SK-N-SH treated with all-trans-retinoic acid at 6 μM for 48 hours (cell line): ENCODE data around the gene RAB35.

ENCODE experiments used
- ATAC-seq: fragments of 200-7000 bp; cut with Tn5 transposase; 3 replicates; pipeline ENCODE4 v1.9.1; 2020; ENCODE audit warnings: mild to moderate bottlenecking, moderate library complexity
- ARNTL ChIP-seq: fragments of 450-650 bp; formaldehyde crosslinking; IDR thresholded peaks from 2 replicates; pipeline ENCODE4 v1.5.0; 2020; ENCODE audit warnings: low read depth, mild to moderate bottlenecking, moderate library complexity, borderline replicate concordance
- BACH2 ChIP-seq: fragments of 250-450 bp; sonication (Bioruptor Pico); IDR thresholded peaks from 2 replicates; pipeline ENCODE4 v1.9.0; 2021; ENCODE audit warnings: mild to moderate bottlenecking, borderline replicate concordance
- CSDC2 ChIP-seq: fragments of 250-450 bp; sonication (Bioruptor Pico); IDR thresholded peaks from 2 replicates; pipeline ENCODE4 v1.5.0; 2020; ENCODE audit warnings: mild to moderate bottlenecking, moderate library complexity
- ESRRG ChIP-seq: fragments of 250-450 bp; sonication (Bioruptor Pico); IDR thresholded peaks from 2 replicates; pipeline ENCODE4 v1.6.1; 2021; ENCODE audit warnings: mild to moderate bottlenecking
- GLIS3 ChIP-seq: fragments of 250-450 bp; sonication (Bioruptor Pico); IDR thresholded peaks from 2 replicates; pipeline ENCODE4 v1.5.0; 2020; ENCODE audit warnings: mild to moderate bottlenecking, moderate library complexity
- ISL1 ChIP-seq: fragments of 250-450 bp; sonication (Bioruptor Pico); IDR thresholded peaks from 2 replicates; pipeline ENCODE4 v2.1.2; 2022; ENCODE audit warnings: mild to moderate bottlenecking, moderate library complexity
- OSR1 ChIP-seq: fragments of 250-450 bp; sonication (Bioruptor Pico); IDR thresholded peaks from 2 replicates; pipeline ENCODE4 v1.8.0; 2022; ENCODE audit warnings: moderate library complexity, mild to moderate bottlenecking, inconsistent platforms
- PPARA ChIP-seq: fragments of 250-450 bp; sonication (Bioruptor Pico); IDR thresholded peaks from 2 replicates; pipeline ENCODE4 v1.5.0; 2020; ENCODE audit warnings: mild to moderate bottlenecking, borderline replicate concordance
- RARB ChIP-seq: fragments of 250-450 bp; sonication (Bioruptor Pico); IDR thresholded peaks from 2 replicates; pipeline ENCODE4 v1.8.0; 2021; ENCODE audit warnings: mild to moderate bottlenecking, moderate library complexity
- SNAI2 ChIP-seq: fragments of 250-450 bp; sonication (Bioruptor Pico); IDR thresholded peaks from 2 replicates; pipeline ENCODE4 v1.5.0; 2020; ENCODE audit warnings: mild to moderate bottlenecking, moderate library complexity
- TCF4 ChIP-seq: fragments of 250-450 bp; sonication (Bioruptor Pico); IDR thresholded peaks from 2 replicates; pipeline ENCODE4 v1.8.0; 2021; ENCODE audit warnings: mild to moderate bottlenecking, moderate library complexity, borderline replicate concordance
- TOX ChIP-seq: fragments of 250-450 bp; sonication (Bioruptor Pico); IDR thresholded peaks from 2 replicates; pipeline ENCODE4 v1.8.0; 2021; ENCODE audit warnings: mild to moderate bottlenecking, moderate library complexity, borderline replicate concordance
- ZC3H10 ChIP-seq: fragments of 250-450 bp; sonication (Bioruptor Pico); IDR thresholded peaks from 2 replicates; pipeline ENCODE4 v1.5.1; 2021; ENCODE audit warnings: mild to moderate bottlenecking, moderate library complexity
- ZFP3 ChIP-seq: fragments of 250-450 bp; sonication (Bioruptor Pico); IDR thresholded peaks from 2 replicates; pipeline ENCODE4 v1.5.0; 2020; ENCODE audit warnings: mild to moderate bottlenecking, moderate library complexity
- ZFP30 ChIP-seq: fragments of 450-650 bp; formaldehyde crosslinking; IDR thresholded peaks from 2 replicates; pipeline ENCODE4 v1.5.0; 2022; ENCODE audit warnings: mild to moderate bottlenecking, moderate library complexity
- ZNF565 ChIP-seq: fragments of 450-650 bp; formaldehyde crosslinking; conservative IDR thresholded peaks from 2 replicates; pipeline ENCODE4 v1.5.0; 2020; ENCODE audit warnings: low read depth, mild to moderate bottlenecking, moderate library complexity
- ZNF70 ChIP-seq: fragments of 450-650 bp; formaldehyde crosslinking; IDR thresholded peaks from 2 replicates; pipeline ENCODE4 v1.5.0; 2020; ENCODE audit warnings: mild to moderate bottlenecking, moderate library complexity
- ZNF8 ChIP-seq: fragments of 450-650 bp; formaldehyde crosslinking; IDR thresholded peaks from 2 replicates; pipeline ENCODE4 v1.5.0; 2020; ENCODE audit warnings: mild to moderate bottlenecking, moderate library complexity
- TF ChIP-seq, protein P1 (sequence below): fragments of 250-450 bp; sonication (Bioruptor Pico); IDR thresholded peaks from 2 replicates; pipeline ENCODE4 v1.8.0; 2021; ENCODE audit warnings: low read depth, mild to moderate bottlenecking, moderate library complexity, borderline replicate concordance
- TF ChIP-seq, protein P2 (sequence below): fragments of 250-450 bp; sonication (Bioruptor Pico); IDR thresholded peaks from 2 replicates; pipeline ENCODE4 v1.8.0; 2020; ENCODE audit warnings: mild to moderate bottlenecking, moderate library complexity, borderline replicate concordance
- TF ChIP-seq, protein P3 (sequence below): fragments of 250-450 bp; sonication (Bioruptor Pico); IDR thresholded peaks from 2 replicates; pipeline ENCODE4 v1.5.0; 2020; ENCODE audit warnings: mild to moderate bottlenecking, moderate library complexity
- TF ChIP-seq, protein P4 (sequence below): fragments of 250-450 bp; sonication (Bioruptor Pico); IDR thresholded peaks from 2 replicates; pipeline ENCODE4 v1.5.1; 2021; ENCODE audit warnings: mild to moderate bottlenecking, moderate library complexity
- TF ChIP-seq, protein P5 (sequence below): fragments of 250-450 bp; sonication (Bioruptor Pico); IDR thresholded peaks from 2 replicates; pipeline ENCODE4 v1.5.1; 2020; ENCODE audit warnings: low read depth, mild to moderate bottlenecking, moderate library complexity

RAB35 gene

DNA sequence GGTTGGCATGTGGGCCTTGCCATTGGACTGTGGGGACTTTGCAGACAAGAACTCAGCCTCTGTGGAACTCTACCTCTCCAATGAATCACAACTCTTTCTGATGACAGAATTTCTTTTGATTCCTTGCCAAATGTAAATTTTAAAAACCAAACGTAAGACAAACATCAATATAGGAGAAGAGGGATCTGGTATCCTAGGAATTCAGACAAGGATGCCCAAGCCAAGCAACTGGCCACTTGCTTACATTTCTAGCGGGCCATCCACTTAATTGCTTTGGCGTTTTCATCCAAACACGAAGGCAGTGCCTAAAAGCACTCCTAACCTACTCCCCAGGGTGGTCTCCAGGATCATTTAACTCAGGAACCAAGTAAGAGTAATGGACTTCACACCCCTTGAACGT is 23.4 kb upstream of the RAB35 start:
- TF ChIP-seq ZFP3 (CRISPR knock-in tag) (no peak), ISL1 (CRISPR knock-in tag) (no peak), ZFP30 (CRISPR knock-in tag) (no peak), SNAI2 (CRISPR knock-in tag) (no peak), TOX (CRISPR knock-in tag) (no peak), ZC3H10 (CRISPR knock-in tag) (no peak), ESRRG (no peak), ZNF565 (CRISPR knock-in tag) (no peak), TCF4 (CRISPR knock-in tag) (no peak), ZNF8 (CRISPR knock-in tag) (no peak), RARB (no peak), BACH2 (CRISPR knock-in tag) (no peak), PPARA (CRISPR knock-in tag) (no peak)
- TF ChIP-seq, protein P1, sequence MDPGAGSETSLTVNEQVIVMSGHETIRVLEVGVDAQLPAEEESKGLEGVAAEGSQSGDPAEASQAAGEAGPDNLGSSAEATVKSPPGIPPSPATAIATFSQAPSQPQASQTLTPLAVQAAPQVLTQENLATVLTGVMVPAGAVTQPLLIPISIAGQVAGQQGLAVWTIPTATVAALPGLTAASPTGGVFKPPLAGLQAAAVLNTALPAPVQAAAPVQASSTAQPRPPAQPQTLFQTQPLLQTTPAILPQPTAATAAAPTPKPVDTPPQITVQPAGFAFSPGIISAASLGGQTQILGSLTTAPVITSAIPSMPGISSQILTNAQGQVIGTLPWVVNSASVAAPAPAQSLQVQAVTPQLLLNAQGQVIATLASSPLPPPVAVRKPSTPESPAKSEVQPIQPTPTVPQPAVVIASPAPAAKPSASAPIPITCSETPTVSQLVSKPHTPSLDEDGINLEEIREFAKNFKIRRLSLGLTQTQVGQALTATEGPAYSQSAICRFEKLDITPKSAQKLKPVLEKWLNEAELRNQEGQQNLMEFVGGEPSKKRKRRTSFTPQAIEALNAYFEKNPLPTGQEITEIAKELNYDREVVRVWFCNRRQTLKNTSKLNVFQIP = no peak
- TF ChIP-seq, protein P2, sequence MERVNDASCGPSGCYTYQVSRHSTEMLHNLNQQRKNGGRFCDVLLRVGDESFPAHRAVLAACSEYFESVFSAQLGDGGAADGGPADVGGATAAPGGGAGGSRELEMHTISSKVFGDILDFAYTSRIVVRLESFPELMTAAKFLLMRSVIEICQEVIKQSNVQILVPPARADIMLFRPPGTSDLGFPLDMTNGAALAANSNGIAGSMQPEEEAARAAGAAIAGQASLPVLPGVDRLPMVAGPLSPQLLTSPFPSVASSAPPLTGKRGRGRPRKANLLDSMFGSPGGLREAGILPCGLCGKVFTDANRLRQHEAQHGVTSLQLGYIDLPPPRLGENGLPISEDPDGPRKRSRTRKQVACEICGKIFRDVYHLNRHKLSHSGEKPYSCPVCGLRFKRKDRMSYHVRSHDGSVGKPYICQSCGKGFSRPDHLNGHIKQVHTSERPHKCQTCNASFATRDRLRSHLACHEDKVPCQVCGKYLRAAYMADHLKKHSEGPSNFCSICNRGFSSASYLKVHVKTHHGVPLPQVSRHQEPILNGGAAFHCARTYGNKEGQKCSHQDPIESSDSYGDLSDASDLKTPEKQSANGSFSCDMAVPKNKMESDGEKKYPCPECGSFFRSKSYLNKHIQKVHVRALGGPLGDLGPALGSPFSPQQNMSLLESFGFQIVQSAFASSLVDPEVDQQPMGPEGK = no peak
- TF ChIP-seq, protein P3, sequence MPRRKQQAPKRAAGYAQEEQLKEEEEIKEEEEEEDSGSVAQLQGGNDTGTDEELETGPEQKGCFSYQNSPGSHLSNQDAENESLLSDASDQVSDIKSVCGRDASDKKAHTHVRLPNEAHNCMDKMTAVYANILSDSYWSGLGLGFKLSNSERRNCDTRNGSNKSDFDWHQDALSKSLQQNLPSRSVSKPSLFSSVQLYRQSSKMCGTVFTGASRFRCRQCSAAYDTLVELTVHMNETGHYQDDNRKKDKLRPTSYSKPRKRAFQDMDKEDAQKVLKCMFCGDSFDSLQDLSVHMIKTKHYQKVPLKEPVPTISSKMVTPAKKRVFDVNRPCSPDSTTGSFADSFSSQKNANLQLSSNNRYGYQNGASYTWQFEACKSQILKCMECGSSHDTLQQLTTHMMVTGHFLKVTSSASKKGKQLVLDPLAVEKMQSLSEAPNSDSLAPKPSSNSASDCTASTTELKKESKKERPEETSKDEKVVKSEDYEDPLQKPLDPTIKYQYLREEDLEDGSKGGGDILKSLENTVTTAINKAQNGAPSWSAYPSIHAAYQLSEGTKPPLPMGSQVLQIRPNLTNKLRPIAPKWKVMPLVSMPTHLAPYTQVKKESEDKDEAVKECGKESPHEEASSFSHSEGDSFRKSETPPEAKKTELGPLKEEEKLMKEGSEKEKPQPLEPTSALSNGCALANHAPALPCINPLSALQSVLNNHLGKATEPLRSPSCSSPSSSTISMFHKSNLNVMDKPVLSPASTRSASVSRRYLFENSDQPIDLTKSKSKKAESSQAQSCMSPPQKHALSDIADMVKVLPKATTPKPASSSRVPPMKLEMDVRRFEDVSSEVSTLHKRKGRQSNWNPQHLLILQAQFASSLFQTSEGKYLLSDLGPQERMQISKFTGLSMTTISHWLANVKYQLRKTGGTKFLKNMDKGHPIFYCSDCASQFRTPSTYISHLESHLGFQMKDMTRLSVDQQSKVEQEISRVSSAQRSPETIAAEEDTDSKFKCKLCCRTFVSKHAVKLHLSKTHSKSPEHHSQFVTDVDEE (CRISPR knock-in tag) = no peak
- TF ChIP-seq, protein P4, sequence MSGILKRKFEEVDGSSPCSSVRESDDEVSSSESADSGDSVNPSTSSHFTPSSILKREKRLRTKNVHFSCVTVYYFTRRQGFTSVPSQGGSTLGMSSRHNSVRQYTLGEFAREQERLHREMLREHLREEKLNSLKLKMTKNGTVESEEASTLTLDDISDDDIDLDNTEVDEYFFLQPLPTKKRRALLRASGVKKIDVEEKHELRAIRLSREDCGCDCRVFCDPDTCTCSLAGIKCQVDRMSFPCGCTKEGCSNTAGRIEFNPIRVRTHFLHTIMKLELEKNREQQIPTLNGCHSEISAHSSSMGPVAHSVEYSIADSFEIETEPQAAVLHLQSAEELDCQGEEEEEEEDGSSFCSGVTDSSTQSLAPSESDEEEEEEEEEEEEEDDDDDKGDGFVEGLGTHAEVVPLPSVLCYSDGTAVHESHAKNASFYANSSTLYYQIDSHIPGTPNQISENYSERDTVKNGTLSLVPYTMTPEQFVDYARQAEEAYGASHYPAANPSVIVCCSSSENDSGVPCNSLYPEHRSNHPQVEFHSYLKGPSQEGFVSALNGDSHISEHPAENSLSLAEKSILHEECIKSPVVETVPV = no peak
- TF ChIP-seq, protein P5, sequence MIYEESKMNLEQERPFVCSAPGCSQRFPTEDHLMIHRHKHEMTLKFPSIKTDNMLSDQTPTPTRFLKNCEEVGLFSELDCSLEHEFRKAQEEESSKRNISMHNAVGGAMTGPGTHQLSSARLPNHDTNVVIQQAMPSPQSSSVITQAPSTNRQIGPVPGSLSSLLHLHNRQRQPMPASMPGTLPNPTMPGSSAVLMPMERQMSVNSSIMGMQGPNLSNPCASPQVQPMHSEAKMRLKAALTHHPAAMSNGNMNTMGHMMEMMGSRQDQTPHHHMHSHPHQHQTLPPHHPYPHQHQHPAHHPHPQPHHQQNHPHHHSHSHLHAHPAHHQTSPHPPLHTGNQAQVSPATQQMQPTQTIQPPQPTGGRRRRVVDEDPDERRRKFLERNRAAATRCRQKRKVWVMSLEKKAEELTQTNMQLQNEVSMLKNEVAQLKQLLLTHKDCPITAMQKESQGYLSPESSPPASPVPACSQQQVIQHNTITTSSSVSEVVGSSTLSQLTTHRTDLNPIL (CRISPR knock-in tag) = no peak
- ATAC-seq = no peak; the same call in 2 of the 3 replicates

DNA sequence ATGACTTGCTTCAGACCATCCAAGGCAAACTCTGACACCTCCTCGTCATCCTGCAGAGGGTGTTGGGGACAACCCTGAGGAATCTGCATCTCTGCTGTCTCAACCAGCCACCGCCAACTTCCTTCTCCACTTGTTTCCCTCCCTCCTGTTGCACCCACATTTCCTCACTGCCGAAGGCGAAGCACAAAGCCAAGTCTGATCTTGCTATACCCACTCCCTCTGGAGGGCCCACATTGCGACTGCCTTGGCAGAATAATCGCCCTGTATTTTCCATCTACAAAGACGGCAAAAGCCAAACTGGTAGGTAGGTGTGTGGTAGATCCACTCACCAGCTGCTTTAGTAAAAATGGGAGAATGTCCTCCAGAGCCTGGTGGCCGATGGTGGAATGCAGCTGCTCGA is 21.8 kb upstream of the RAB35 start:
- ATAC-seq = no peak
- no peak for TF ChIP-seq OSR1 (CRISPR knock-in tag)
- no peak for TF ChIP-seq ZNF70 (CRISPR knock-in tag)
- no peak for TF ChIP-seq PPARA (CRISPR knock-in tag)
- TF ChIP-seq ZFP3 (CRISPR knock-in tag) = no peak
- no peak for TF ChIP-seq CSDC2 (CRISPR knock-in tag)
- TF ChIP-seq ZNF8 (CRISPR knock-in tag) = no peak
- no peak for TF ChIP-seq GLIS3 (CRISPR knock-in tag)
- TF ChIP-seq, all 23 proteins: peak for 0

DNA sequence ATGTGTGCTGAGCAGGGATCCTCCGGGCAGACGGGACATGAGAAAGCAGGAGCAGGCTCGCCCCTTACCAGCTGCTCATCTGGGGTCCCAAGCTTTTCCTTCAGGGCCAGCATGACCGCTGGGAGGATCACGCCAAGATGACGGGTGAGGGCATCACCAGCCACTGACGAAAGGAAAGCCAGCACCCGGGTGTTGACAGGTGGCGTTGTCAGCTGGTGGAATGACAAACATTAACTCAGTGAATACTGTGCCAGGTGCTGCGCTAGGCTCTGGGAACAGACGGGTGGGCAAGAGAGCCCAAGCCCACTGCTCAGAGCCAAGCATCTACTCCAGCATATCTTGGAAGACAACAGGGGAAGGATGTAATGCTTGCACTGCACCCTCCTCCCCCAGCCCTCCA is 21.3 kb upstream of the RAB35 start:
- no peak for ATAC-seq

More for the DNA sequence above, 21.3 kb upstream of the RAB35 start:
- TF ChIP-seq ZNF8 (CRISPR knock-in tag) (no peak), OSR1 (CRISPR knock-in tag) (no peak), ZFP3 (CRISPR knock-in tag) (no peak), ARNTL (CRISPR knock-in tag) (no peak), ESRRG (no peak), PPARA (CRISPR knock-in tag) (no peak), ISL1 (CRISPR knock-in tag) (no peak), TCF4 (CRISPR knock-in tag) (no peak), ZNF565 (CRISPR knock-in tag) (no peak)
